Activated naive CD4-positive, alpha-beta T cell treated with anti-CD3 and anti-CD28 coated beads for 36 hours (primary cell): ENCODE data around the gene CCDC171. TPM values are rescaled to one million over a fixed set of nuclear protein-coding genes. Genes with fewer than 3 reads are reported as not detected.

Experiments
- CTCF ChIA-PET: fragments of 350-600 bp; sonication (Branson Sonifier 250); formaldehyde crosslinking; loops from one replicate; lab custom pipeline; 2021; ENCODE audit warnings: antibody characterized with exemption; lab: Charles Lee
- DNase-seq: peaks from one replicate; pipeline ENCODE4 v3.0.0-alpha.2; 2020
- H3K27ac Mint-ChIP-seq: one replicate; pipeline ENCODE4 v1.8.0; 2021; ENCODE audit warnings: mild to moderate bottlenecking, mixed read lengths
- H3K27me3 Mint-ChIP-seq: one replicate; pipeline ENCODE4 v1.8.0; 2021; ENCODE audit warnings: low read depth, mixed read lengths
- H3K36me3 Mint-ChIP-seq: one replicate; pipeline ENCODE4 v1.8.0; 2021; ENCODE audit warnings: low read depth, mixed read lengths
- H3K4me1 Mint-ChIP-seq: one replicate; pipeline ENCODE4 v1.8.0; 2021; ENCODE audit warnings: low read depth, mixed read lengths
- H3K4me3 Mint-ChIP-seq: one replicate; pipeline ENCODE4 v1.8.0; 2021; ENCODE audit warnings: mild to moderate bottlenecking, moderate library complexity, mixed read lengths
- H3K9me3 Mint-ChIP-seq: one replicate; pipeline ENCODE4 v1.8.0; 2021; ENCODE audit warnings: mixed read lengths
- intact Hi-C: fragments of 100-400 bp; cut with micrococcal nuclease; formaldehyde crosslinking; loops from one replicate; pipeline ENCODE4 v1.15.1; 2023
- total RNA-seq, 2 experiments: library from RNA; stranded (reverse); gene quantifications; one replicate each; pipeline ENCODE4 v1.2.3, GENCODE V29; 2021

The CCDC171 gene
- total RNA-seq, 2 experiments from 2014 or later: 2.0 to 2.7 TPM

GRCh38 chr9:15867334-15867733, 314.5 kb downstream of the CCDC171 start:
- CTCF ChIA-PET: no interaction called here
- intact Hi-C loops: no loop called here
- H3K4me3 Mint-ChIP-seq: no peak overlapping the region
- H3K27ac Mint-ChIP-seq: no peak overlapping the region
- no peak for DNase-seq
- no peaks in the 10 kb centered on the region for H3K27me3 Mint-ChIP-seq
- no peaks in the 10 kb centered on the region for H3K4me1 Mint-ChIP-seq
- H3K9me3 Mint-ChIP-seq: peaks cover 2% of the 10 kb centered on the region
- H3K36me3 Mint-ChIP-seq: no peaks in the 10 kb centered on the region

GRCh38 chr9:15867988-15868387, 315.1 kb downstream of the CCDC171 start:
- intact Hi-C loops: no loop called here
- Mint-ChIP-seq H3K4me3 (no peak overlapping the region), H3K4me1 (no peaks in the 10 kb centered on the region), H3K9me3 (no peaks in the 10 kb centered on the region), H3K27me3 (no peaks in the 10 kb centered on the region), H3K27ac (no peak overlapping the region), H3K36me3 (no peaks in the 10 kb centered on the region)
- DNase-seq: no peak
- CTCF ChIA-PET: no interaction called here

GRCh38 chr9:15873573-15874177, 320.8 kb downstream of the CCDC171 start:
- DNase-seq: no peak
- intact Hi-C loops: loop anchor here (1.0 to 10.0 kb wide), 4 partner anchors 259 to 1589 kb away; no protein-coding TSS in a partner anchor
- Mint-ChIP-seq H3K4me3 (no peak overlapping the region), H3K9me3 (no peaks in the 10 kb centered on the region), H3K27ac (no peak overlapping the region), H3K27me3 (no peaks in the 10 kb centered on the region), H3K36me3 (no peaks in the 10 kb centered on the region), H3K4me1 (no peaks in the 10 kb centered on the region)
- CTCF ChIA-PET: interaction anchor here (0.6 to 1.5 kb wide), 6 partner anchors 8 to 322 kb away, joined by 3 to 7 read pairs (median 4); no protein-coding TSS in a partner anchor

GRCh38 chr9:15882328-15882727, 329.5 kb downstream of the CCDC171 start:
- no peaks in the 10 kb centered on the region for H3K9me3 Mint-ChIP-seq
- CTCF ChIA-PET: no interaction called here
- H3K27me3 Mint-ChIP-seq: no peaks in the 10 kb centered on the region
- no peak overlapping the region for H3K4me3 Mint-ChIP-seq
- no peak for DNase-seq
- no peak overlapping the region for H3K27ac Mint-ChIP-seq
- intact Hi-C loops: no loop called here
- no peaks in the 10 kb centered on the region for H3K36me3 Mint-ChIP-seq
- H3K4me1 Mint-ChIP-seq: no peaks in the 10 kb centered on the region

GRCh38 chr9:15882883-15883282, 330.0 kb downstream of the CCDC171 start:
- no peak for DNase-seq
- Mint-ChIP-seq H3K4me3 (no peak overlapping the region), H3K27me3 (no peaks in the 10 kb centered on the region), H3K9me3 (no peaks in the 10 kb centered on the region), H3K4me1 (no peaks in the 10 kb centered on the region), H3K36me3 (no peaks in the 10 kb centered on the region), H3K27ac (no peak overlapping the region)
- intact Hi-C loops: no loop called here
- CTCF ChIA-PET: no interaction called here

- intact Hi-C loops: no loop called here
- no peak for DNase-seq
- H3K27ac Mint-ChIP-seq: no peak overlapping the region
- H3K27me3 Mint-ChIP-seq: no peaks in the 10 kb centered on the region
- no peaks in the 10 kb centered on the region for H3K4me1 Mint-ChIP-seq
- no peak overlapping the region for H3K4me3 Mint-ChIP-seq
- H3K36me3 Mint-ChIP-seq: no peaks in the 10 kb centered on the region
- CTCF ChIA-PET: no interaction called here
- no peaks in the 10 kb centered on the region for H3K9me3 Mint-ChIP-seq
Measured at GRCh38 chr9:15885464-15885863, 332.6 kb downstream of the CCDC171 start.

GRCh38 chr9:15889555-15889954, 336.7 kb downstream of the CCDC171 start:
- intact Hi-C loops: no loop called here
- Mint-ChIP-seq H3K4me3 (no peak overlapping the region), H3K27me3 (no peaks in the 10 kb centered on the region), H3K36me3 (peaks cover 7% of the 10 kb centered on the region), H3K27ac (no peak overlapping the region), H3K4me1 (no peaks in the 10 kb centered on the region), H3K9me3 (peaks cover 6% of the 10 kb centered on the region)
- no peak for DNase-seq
- CTCF ChIA-PET: no interaction called here

- intact Hi-C loops: no loop called here
- peaks cover 11% of the 10 kb centered on the region for H3K9me3 Mint-ChIP-seq
- H3K4me1 Mint-ChIP-seq: no peaks in the 10 kb centered on the region
- H3K27me3 Mint-ChIP-seq: no peaks in the 10 kb centered on the region
- DNase-seq: no peak
- H3K27ac Mint-ChIP-seq: no peak overlapping the region
- H3K36me3 Mint-ChIP-seq: peaks cover 1% of the 10 kb centered on the region
- no peak overlapping the region for H3K4me3 Mint-ChIP-seq
- CTCF ChIA-PET: no interaction called here
Measured at GRCh38 chr9:15901572-15901971, 348.7 kb downstream of the CCDC171 start.

- H3K36me3 Mint-ChIP-seq: peaks cover 3% of the 10 kb centered on the region
- CTCF ChIA-PET: no interaction called here
- DNase-seq: no peak
- peaks cover 48% of the 10 kb centered on the region for H3K9me3 Mint-ChIP-seq
- no peak overlapping the region for H3K4me3 Mint-ChIP-seq
- no peaks in the 10 kb centered on the region for H3K27me3 Mint-ChIP-seq
- H3K27ac Mint-ChIP-seq: no peak overlapping the region
- no peaks in the 10 kb centered on the region for H3K4me1 Mint-ChIP-seq
- intact Hi-C loops: no loop called here
Measured at GRCh38 chr9:15909297-15909696, 356.5 kb downstream of the CCDC171 start.

GRCh38 chr9:15915711-15916110, 362.9 kb downstream of the CCDC171 start:
- Mint-ChIP-seq H3K27ac (no peak overlapping the region), H3K36me3 (peaks cover 2% of the 10 kb centered on the region), H3K9me3 (peaks cover 39% of the 10 kb centered on the region), H3K4me1 (no peaks in the 10 kb centered on the region), H3K4me3 (no peak overlapping the region), H3K27me3 (no peaks in the 10 kb centered on the region)
- CTCF ChIA-PET: no interaction called here
- no peak for DNase-seq
- intact Hi-C loops: no loop called here

GRCh38 chr9:15927161-15927560, 374.3 kb downstream of the CCDC171 start:
- Mint-ChIP-seq H3K4me3 (no peak overlapping the region), H3K27ac (no peak overlapping the region), H3K4me1 (no peaks in the 10 kb centered on the region), H3K36me3 (no peaks in the 10 kb centered on the region), H3K9me3 (no peaks in the 10 kb centered on the region), H3K27me3 (no peaks in the 10 kb centered on the region)
- CTCF ChIA-PET: no interaction called here
- intact Hi-C loops: no loop called here
- no peak for DNase-seq

GRCh38 chr9:15935661-15936305, 382.9 kb downstream of the CCDC171 start:
- intact Hi-C loops: no loop called here
- Mint-ChIP-seq H3K36me3 (no peaks in the 10 kb centered on the region), H3K4me3 (no peak overlapping the region), H3K27ac (no peak overlapping the region), H3K4me1 (no peaks in the 10 kb centered on the region), H3K27me3 (no peaks in the 10 kb centered on the region), H3K9me3 (peaks cover 1% of the 10 kb centered on the region)
- CTCF ChIA-PET: no interaction called here
- no peak for DNase-seq

- peaks cover 1% of the 10 kb centered on the region for H3K9me3 Mint-ChIP-seq
- H3K27me3 Mint-ChIP-seq: no peaks in the 10 kb centered on the region
- H3K4me3 Mint-ChIP-seq: no peak overlapping the region
- no peak overlapping the region for H3K27ac Mint-ChIP-seq
- no peaks in the 10 kb centered on the region for H3K36me3 Mint-ChIP-seq
- no peaks in the 10 kb centered on the region for H3K4me1 Mint-ChIP-seq
- CTCF ChIA-PET: no interaction called here
- intact Hi-C loops: no loop called here
- no peak for DNase-seq
Measured at GRCh38 chr9:15936306-15936921, 383.6 kb downstream of the CCDC171 start.
